Mesendoderm (in vitro differentiated cells): ENCODE data around the gene DEFB128.
A peak's percentile ranks its signal among the peaks of the same experiment; 100 is the strongest.
"Not testable (repeated sequence)": the region's sequence is repeated elsewhere in the genome, so short reads cannot be mapped to it uniquely, and the experiment has no call there.

Experiments used
- DNase-seq: peaks from one replicate; pipeline ENCODE4 v3.0.0; 2013
- H2AK5ac ChIP-seq: 2 replicates; pipeline ENCODE4 v1.6.1; 2013; ENCODE audit warnings: low read length, inconsistent platforms
- H2BK120ac ChIP-seq: 2 replicates; pipeline ENCODE4 v1.6.1; 2013; ENCODE audit warnings: low read depth, mild to moderate bottlenecking, low read length, moderate library complexity, mixed read lengths
- H2BK15ac ChIP-seq: replicated peaks from 2 replicates; pipeline ENCODE4 v1.6.1; 2013; ENCODE audit warnings: low read depth, mild to moderate bottlenecking, moderate library complexity
- H2BK5ac ChIP-seq: 2 replicates; pipeline ENCODE4 v1.6.1; 2013; ENCODE audit warnings: low read length, inconsistent platforms
- H3K18ac ChIP-seq: 2 replicates; pipeline ENCODE4 v1.6.1; 2013; ENCODE audit warnings: mild to moderate bottlenecking, low read length, mixed read lengths
- H3K23ac ChIP-seq: one replicate; pipeline ENCODE4 v1.6.1; 2013; ENCODE audit warnings: low read length
- H3K27ac ChIP-seq: 2 replicates; pipeline ENCODE4 v1.5.1; 2013; ENCODE audit warnings: low read depth, mild to moderate bottlenecking, inconsistent platforms, low read length, moderate library complexity
- H3K27me3 ChIP-seq: 2 replicates; pipeline ENCODE4 v1.6.1; 2013; ENCODE audit warnings: low read length, control low read depth, mild to moderate bottlenecking, inconsistent platforms; ENCODE audit not compliant: insufficient read depth, poor library complexity
- H3K36me3 ChIP-seq: 2 replicates; pipeline ENCODE4 v1.6.1; 2013; ENCODE audit warnings: low read length, inconsistent platforms; ENCODE audit not compliant: control insufficient read depth, insufficient read depth
- H3K4ac ChIP-seq: one replicate; pipeline ENCODE4 v1.6.1; 2013; ENCODE audit warnings: low read depth, mild to moderate bottlenecking, low read length, moderate library complexity
- H3K4me1 ChIP-seq: 2 replicates; pipeline ENCODE4 v1.6.1; 2013; ENCODE audit warnings: low read depth, low read length, inconsistent platforms; ENCODE audit not compliant: control insufficient read depth
- H3K4me2 ChIP-seq: 2 replicates; pipeline ENCODE4 v1.6.1; 2013; ENCODE audit warnings: low read length
- H3K4me3 ChIP-seq: 2 replicates; pipeline ENCODE4 v1.5.1; 2013; ENCODE audit warnings: mild to moderate bottlenecking, low read length
- H3K56ac ChIP-seq: one replicate; pipeline ENCODE4 v1.6.1; 2013; ENCODE audit warnings: low read length
- H3K79me1 ChIP-seq: 2 replicates; pipeline ENCODE4 v1.6.1; 2013; ENCODE audit warnings: low read length, inconsistent platforms
- H3K79me2 ChIP-seq: 2 replicates; pipeline ENCODE4 v1.6.1; 2013; ENCODE audit warnings: mild to moderate bottlenecking, low read length; ENCODE audit not compliant: control insufficient read depth, insufficient read depth
- H3K9ac ChIP-seq: 2 replicates; pipeline ENCODE4 v1.6.1; 2013; ENCODE audit warnings: low read length, inconsistent platforms
- H4K5ac ChIP-seq: one replicate; pipeline ENCODE4 v1.6.1; 2013; ENCODE audit warnings: low read length
- H4K8ac ChIP-seq: one replicate; pipeline ENCODE4 v1.6.1; 2013; ENCODE audit warnings: low read depth, mild to moderate bottlenecking, control low read depth, low read length, moderate library complexity
- WGBS: extraction: QIAGEN DNeasy Blood & Tissue Kit; methylation state at CpG from one replicate; pipeline ENCODE4 v1.1.7; 2013; ENCODE audit warnings: low lambda C conversion rate, missing lambda C conversion rate; ENCODE audit not compliant: insufficient coverage; ENCODE audit errors: extremely low coverage; 5-methylcytosine and 5-hydroxymethylcytosine counted together

Gene DEFB128

DNA sequence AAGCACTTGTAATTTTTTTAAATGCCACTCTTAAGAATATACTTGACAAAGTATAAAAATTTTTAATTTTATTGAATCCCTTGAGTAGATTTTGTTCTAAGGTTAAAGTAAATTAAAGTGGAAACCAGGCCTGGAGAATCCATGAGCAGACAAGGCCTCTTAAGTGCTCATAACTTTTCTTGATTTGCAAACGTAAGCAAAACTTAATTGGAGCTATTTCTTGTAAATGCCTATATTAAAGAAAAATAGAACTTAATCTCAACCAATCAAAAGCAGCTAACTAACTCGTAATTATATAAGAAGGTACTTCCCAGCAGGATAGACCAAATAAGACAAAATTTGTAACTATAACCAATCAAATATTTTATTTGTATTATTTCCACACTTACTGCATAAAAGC is 24.9 kb upstream of the DEFB128 start:
- no peaks in the 10 kb centered on the region for H3K79me1 ChIP-seq
- no peak overlapping the region for H2BK15ac ChIP-seq
- no peaks in the 10 kb centered on the region for H3K36me3 ChIP-seq
- H2BK120ac ChIP-seq: no peak overlapping the region
- H3K4me3 ChIP-seq: no peak overlapping the region
- H4K8ac ChIP-seq: no peak overlapping the region
- H3K4me1 ChIP-seq: no peaks in the 10 kb centered on the region
- no peak overlapping the region for H2AK5ac ChIP-seq
- no peaks in the 10 kb centered on the region for H3K27me3 ChIP-seq
- no peak overlapping the region for H4K5ac ChIP-seq
- H3K9ac ChIP-seq: no peak overlapping the region
- no peak overlapping the region for H3K4ac ChIP-seq
- H3K56ac ChIP-seq: no peak overlapping the region
- H3K79me2 ChIP-seq: no peaks in the 10 kb centered on the region
- no peak overlapping the region for H2BK5ac ChIP-seq
- no peak overlapping the region for H3K18ac ChIP-seq
- DNase-seq: no peak
- H3K4me2 ChIP-seq: no peak overlapping the region
- no peak overlapping the region for H3K27ac ChIP-seq
- no peak overlapping the region for H3K23ac ChIP-seq
- no CpG with 5 or more reads among the region's 2 CpGs for WGBS

DNA sequence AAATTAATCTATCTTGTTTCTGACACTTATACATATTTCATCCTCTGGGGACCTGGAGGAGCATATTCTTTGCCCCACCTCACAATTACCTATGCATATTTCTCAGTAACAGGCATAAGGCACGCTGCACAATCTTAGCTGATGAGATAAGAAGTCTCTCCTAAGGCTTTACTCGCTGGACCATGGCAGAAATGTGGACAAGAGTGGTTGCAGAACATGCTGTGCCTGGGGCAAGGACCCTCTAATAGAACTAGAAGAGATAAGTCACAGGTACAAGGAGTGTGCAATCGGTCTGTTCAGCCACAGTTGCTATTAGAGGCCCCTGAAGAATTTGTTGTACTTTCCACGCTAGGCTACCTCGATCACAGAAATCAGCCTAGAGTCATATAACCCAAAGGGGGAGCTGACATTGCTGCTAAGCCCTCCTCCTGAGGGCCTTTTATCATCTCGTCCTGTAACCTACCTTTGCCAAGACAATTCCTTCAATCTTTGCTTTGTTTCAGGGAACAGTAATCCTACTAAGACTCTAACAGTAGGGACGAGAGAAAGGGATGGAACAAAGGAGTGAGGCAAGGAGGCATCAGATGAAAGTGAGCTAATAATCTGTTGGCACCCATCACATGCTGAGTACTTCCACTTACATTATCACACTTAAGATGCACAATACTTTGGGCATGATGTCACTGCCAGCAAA is 21.4 kb upstream of the DEFB128 start:
- Histone ChIP-seq H3K9ac (no peak overlapping the region), H3K4me3 (no peak overlapping the region), H4K8ac (no peak overlapping the region), H3K4me2 (no peak overlapping the region), H2BK15ac (no peak overlapping the region), H3K79me1 (no peaks in the 10 kb centered on the region), H3K27ac (no peak overlapping the region), H2BK120ac (no peak overlapping the region), H4K5ac (no peak overlapping the region), H3K36me3 (no peaks in the 10 kb centered on the region), H3K4me1 (no peaks in the 10 kb centered on the region), H3K18ac (no peak overlapping the region), H2AK5ac (no peak overlapping the region), H2BK5ac (no peak overlapping the region), H3K56ac (no peak overlapping the region), H3K79me2 (no peaks in the 10 kb centered on the region), H3K23ac (no peak overlapping the region), H3K27me3 (no peaks in the 10 kb centered on the region), H3K4ac (no peak overlapping the region)
- WGBS: no CpG with 5 or more reads among the region's 7 CpGs
- peak; percentile 0 for DNase-seq

DNA sequence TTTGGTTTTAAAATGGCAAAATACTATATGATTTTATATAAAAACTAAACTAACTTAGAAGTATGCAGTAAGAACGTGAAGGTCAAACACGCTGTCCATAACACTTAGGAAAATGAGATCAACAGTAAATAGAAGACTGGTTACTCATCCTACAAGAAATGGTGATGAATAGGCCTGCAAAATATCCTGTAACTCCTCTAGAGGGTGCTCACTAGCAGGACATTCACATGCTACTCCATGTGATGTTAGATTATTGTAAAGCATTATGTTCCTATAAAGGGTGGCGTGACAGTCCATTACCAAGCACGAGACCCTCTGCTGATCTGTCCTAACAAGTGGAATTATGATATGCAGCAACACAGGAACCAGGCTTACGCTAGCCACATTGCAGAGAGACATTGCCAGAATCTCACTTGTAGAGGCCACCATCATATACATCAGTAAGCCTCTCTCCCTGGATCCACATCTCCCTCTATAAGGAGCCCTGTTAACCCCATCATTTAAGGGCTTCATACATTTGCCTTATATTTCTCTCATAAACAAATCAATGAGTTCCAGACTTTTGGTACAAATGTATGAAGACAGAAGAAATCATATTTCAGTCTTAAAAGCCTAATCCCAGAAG is 19.5 kb upstream of the DEFB128 start:
- DNase-seq: peak; percentile 54
- no CpG with 5 or more reads among the region's 5 CpGs for WGBS

DNA sequence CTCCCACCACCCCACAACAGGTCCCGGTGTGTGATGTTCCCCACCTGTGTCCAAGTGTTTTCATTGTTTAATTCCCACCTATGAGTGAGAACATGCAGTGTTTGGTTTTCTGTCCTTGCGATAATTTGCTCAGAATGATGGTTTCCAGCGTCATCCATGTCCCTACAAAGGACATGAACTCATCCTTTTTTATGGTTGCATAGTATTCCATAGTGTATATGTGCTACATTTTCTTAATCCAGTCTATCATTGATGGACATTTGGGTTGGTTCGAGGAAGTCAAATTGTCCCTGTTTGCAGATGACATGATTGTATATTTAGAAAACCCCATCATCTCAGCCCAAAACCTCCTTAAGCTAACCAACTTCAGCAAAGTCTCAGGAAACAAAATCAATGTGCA is 14.1 kb upstream of the DEFB128 start:
- H3K79me2 ChIP-seq, H3K23ac ChIP-seq, H3K79me1 ChIP-seq, H3K18ac ChIP-seq, H3K4me1 ChIP-seq, H3K36me3 ChIP-seq, H3K4me3 ChIP-seq, H4K8ac ChIP-seq, H3K27me3 ChIP-seq, H2BK15ac ChIP-seq, DNase-seq, H2AK5ac ChIP-seq, H3K9ac ChIP-seq, H2BK5ac ChIP-seq, H3K4me2 ChIP-seq, H3K56ac ChIP-seq, H2BK120ac ChIP-seq, H3K4ac ChIP-seq, H3K27ac ChIP-seq, H4K5ac ChIP-seq: not testable (repeated sequence)
- WGBS: no CpG with 5 or more reads among the region's 4 CpGs

More for the DNA sequence above, 19.5 kb upstream of the DEFB128 start:
- H3K4me1 ChIP-seq: no peaks in the 10 kb centered on the region
- no peaks in the 10 kb centered on the region for H3K36me3 ChIP-seq
- no peak overlapping the region for H3K4ac ChIP-seq
- no peak overlapping the region for H3K18ac ChIP-seq
- no peaks in the 10 kb centered on the region for H3K79me2 ChIP-seq
- H3K9ac ChIP-seq: no peak overlapping the region
- H3K4me3 ChIP-seq: no peak overlapping the region
- H2BK5ac ChIP-seq: no peak overlapping the region
- H4K8ac ChIP-seq: no peak overlapping the region
- no peak overlapping the region for H3K23ac ChIP-seq
- no peaks in the 10 kb centered on the region for H3K79me1 ChIP-seq
- H3K4me2 ChIP-seq: no peak overlapping the region
- no peaks in the 10 kb centered on the region for H3K27me3 ChIP-seq
- H2BK15ac ChIP-seq: no peak overlapping the region
- H3K27ac ChIP-seq: no peak overlapping the region
- no peak overlapping the region for H3K56ac ChIP-seq
- no peak overlapping the region for H2BK120ac ChIP-seq
- no peak overlapping the region for H2AK5ac ChIP-seq
- H4K5ac ChIP-seq: no peak overlapping the region

DNA sequence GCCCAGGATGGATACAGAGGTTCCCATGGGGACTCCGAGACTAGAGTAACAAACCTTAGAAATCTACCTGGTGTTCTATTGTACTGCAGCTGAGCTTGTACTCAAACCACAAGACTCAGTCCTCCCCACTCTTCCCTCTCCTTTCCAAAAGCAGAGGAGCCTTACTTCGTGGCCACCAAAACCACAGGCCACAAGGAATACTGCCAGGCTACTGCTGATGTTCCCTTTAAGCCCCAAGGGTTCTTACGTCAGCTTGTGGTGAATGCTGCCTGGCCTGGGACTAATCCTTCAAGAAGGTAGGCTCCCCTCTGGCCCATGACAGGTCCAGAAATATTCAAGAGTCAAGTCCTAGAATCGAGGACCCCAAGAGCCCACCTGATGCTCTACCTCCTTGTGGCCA is 10.5 kb upstream of the DEFB128 start:
- no peak overlapping the region for H3K4me2 ChIP-seq
- no peak overlapping the region for H3K4ac ChIP-seq
- H4K8ac ChIP-seq: no peak overlapping the region
- no CpG with 5 or more reads among the region's 4 CpGs for WGBS
- no peak overlapping the region for H3K27ac ChIP-seq
- no peak overlapping the region for H3K9ac ChIP-seq
- H3K4me3 ChIP-seq: no peak overlapping the region
- no peak overlapping the region for H3K23ac ChIP-seq
- no peak overlapping the region for H3K56ac ChIP-seq
- H3K4me1 ChIP-seq: no peaks in the 10 kb centered on the region
- no peak overlapping the region for H2BK15ac ChIP-seq
- no peak overlapping the region for H4K5ac ChIP-seq
- no peaks in the 10 kb centered on the region for H3K79me1 ChIP-seq
- no peak overlapping the region for H2BK5ac ChIP-seq
- H3K18ac ChIP-seq: no peak overlapping the region
- no peaks in the 10 kb centered on the region for H3K36me3 ChIP-seq
- no peak overlapping the region for H2AK5ac ChIP-seq
- H2BK120ac ChIP-seq: no peak overlapping the region
- DNase-seq: no peak
- H3K27me3 ChIP-seq: no peaks in the 10 kb centered on the region
- H3K79me2 ChIP-seq: no peaks in the 10 kb centered on the region

DNA sequence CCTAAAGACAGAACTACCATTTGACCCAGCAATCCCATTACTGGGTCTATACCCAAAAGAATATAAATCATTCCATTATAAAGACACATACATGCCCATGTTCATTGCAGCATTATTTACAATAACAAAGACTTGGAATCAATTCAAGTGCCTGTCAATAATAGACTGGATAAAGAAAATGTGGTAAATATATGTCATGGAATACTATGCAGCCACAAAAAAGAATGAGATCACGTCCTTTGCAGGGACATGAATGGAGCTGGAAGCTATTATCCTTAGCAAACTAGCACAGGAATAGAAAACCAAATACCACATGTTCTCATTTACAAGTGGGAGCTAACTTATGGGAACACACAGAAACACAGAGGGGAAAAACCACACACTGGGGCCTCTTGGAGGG is 8.7 kb upstream of the DEFB128 start:
- H3K79me1 ChIP-seq: no peaks in the 10 kb centered on the region
- no peak overlapping the region for H4K8ac ChIP-seq
- no peak overlapping the region for H3K4me3 ChIP-seq
- H3K36me3 ChIP-seq: no peaks in the 10 kb centered on the region
- H2BK5ac ChIP-seq: no peak overlapping the region
- H2BK15ac ChIP-seq: no peak overlapping the region
- H2AK5ac ChIP-seq: no peak overlapping the region
- no peaks in the 10 kb centered on the region for H3K79me2 ChIP-seq
- H2BK120ac ChIP-seq: no peak overlapping the region
- H3K27ac ChIP-seq: no peak overlapping the region
- no peak overlapping the region for H3K23ac ChIP-seq
- no peak overlapping the region for H3K18ac ChIP-seq
- no peak overlapping the region for H4K5ac ChIP-seq
- H3K9ac ChIP-seq: no peak overlapping the region
- H3K4me2 ChIP-seq: no peak overlapping the region
- no peaks in the 10 kb centered on the region for H3K4me1 ChIP-seq
- H3K4ac ChIP-seq: no peak overlapping the region
- DNase-seq: no peak
- no peak overlapping the region for H3K56ac ChIP-seq
- no CpG with 5 or more reads among the region's 1 CpG for WGBS
- H3K27me3 ChIP-seq: no peaks in the 10 kb centered on the region
